Measurements from ENCODE around the gene MTA2.
"Not testable (repeated sequence)": the region's sequence is repeated elsewhere in the genome, so short reads cannot be mapped to it uniquely, and the experiment has no call there.

Gene MTA2

GRCh38 chr11:62565100-62565802, 36.4 kb downstream of the MTA2 start:
- no peak for DNase-seq

DNA sequence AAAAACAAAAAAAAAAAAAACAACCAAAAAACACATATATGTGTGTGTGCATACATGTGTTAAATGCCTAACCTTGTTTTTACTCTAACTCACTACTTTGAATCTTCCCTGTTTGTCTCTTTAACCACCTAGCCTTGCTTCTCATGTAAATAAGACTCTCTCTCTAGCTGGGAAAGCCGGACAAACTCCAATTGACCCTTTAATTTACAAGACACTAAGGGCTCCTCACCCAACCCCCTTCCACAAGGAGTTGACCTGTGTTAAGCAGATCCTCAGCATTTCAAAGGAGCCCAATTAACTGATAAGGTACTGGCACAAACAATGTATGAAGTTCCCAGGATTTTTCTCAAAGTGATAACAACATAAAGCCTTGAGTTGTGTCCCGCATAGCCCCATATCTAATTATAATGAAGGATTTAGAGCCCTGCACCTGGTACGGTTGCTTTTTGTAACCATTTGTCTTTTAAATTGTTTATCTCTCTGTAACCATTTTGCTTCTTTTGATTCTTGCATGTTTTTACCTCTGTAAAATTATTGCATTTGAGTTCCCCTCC, 39.9 kb downstream of the MTA2 start:
- not testable (repeated sequence) for DNase-seq

DNA sequence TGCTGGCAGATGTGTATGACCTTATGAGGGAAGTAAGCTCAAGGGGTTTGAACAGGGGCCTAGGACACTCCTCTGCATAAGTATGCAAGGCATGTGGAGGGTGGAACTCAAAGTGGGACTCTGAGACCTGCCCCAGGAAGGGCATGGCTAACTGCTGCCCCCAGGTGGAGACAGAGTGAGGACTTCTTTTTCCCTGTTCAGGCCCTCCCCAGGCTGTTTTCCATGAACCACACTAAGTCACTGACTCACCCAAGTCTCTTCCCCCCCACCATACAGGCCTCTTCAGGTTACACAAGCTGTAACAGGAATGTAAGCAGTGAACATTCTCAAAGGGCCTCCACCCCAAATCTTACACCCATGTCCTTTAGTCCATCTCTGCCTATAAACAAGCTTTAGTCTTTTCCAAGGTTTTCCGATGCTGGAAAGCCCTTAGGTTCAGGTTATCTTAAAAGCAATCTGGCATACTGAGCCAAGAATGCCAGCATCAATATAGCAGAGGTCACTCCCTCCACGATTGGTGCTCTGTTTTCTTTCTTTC, 41.0 kb downstream of the MTA2 start:
- DNase-seq, result peak; percentile 26 to 56 (median 42)

GRCh38 chr11:62559626-62560025, 42.0 kb downstream of the MTA2 start:
- DNase-seq, result not testable (repeated sequence)

DNA sequence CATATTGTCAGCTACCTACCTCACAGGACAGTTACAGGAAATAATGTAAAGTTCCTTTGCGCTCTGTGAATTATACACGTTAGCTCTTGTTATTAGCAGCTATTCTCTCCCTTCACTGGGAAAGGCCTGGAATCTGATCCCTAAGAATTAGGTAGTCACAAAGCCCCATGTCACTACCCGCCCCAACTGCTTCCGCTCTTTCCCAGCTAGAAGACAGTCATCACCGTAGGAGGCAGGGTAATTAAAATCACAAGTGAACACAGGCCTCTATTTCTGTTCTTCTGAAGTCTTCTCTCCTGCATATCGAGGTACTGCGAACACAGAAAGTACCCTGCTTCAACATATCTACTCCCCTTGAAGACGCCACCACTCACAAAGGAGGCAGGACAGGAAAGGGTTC, 42.5 kb downstream of the MTA2 start:
- DNase-seq, result no peak

DNA sequence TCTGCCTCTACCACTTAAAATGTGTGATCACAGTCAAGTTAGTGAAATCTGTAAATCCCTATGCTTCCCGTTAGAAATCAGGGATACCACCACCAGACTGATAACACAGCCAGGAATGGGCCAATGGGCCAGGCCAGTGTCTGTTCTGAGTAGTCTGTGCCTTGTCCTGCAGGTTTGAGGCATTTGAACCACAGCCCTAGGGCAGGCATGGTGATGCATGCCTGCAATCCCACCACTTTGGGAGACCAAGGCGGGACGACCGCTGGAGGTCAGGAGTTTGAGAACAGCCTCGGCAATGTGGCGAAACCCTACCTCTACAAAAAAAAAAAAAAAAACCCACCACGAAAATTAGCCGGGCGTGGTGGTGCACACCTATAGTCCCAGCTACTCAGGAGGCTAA, 43.0 kb downstream of the MTA2 start:
- DNase-seq, result no peak

DNA sequence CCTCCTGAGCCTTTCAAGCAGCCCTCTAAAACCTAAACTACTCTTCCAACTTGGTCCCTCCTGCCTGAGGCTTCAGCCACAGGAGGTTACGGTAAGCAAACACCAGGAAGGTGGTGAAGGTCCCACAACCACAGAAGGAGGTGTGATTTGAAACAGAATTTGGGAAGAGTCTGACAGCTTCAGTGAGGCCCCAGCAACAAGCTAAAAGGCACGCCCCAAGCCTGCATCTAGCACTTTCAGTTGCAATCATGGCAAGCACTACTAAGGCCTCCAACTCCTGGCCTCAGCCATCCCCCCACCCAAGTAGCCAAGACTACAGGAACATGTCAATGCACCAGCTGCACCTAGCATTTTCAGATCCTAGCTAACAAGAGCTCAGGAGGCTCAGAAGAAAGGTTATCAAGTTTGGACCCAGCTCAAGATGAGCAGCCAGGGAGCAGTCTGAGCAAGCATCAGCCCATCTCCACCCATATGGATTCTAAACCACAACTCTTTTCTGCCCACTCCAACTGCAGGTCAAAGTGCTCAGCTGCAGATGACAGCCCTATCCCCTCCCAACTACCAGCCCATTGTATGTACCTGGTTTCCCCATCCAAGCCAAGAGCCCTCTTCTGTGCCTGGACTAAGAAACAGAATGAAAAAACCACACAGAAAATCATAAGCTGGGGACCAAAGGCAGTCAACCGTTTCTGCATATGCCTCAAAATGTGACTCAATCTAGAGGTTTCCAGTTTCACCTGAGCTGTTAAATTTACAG, 44.6 kb downstream of the MTA2 start:
- DNase-seq, result peak in 1 of 4 experiments; percentile 24

DNA sequence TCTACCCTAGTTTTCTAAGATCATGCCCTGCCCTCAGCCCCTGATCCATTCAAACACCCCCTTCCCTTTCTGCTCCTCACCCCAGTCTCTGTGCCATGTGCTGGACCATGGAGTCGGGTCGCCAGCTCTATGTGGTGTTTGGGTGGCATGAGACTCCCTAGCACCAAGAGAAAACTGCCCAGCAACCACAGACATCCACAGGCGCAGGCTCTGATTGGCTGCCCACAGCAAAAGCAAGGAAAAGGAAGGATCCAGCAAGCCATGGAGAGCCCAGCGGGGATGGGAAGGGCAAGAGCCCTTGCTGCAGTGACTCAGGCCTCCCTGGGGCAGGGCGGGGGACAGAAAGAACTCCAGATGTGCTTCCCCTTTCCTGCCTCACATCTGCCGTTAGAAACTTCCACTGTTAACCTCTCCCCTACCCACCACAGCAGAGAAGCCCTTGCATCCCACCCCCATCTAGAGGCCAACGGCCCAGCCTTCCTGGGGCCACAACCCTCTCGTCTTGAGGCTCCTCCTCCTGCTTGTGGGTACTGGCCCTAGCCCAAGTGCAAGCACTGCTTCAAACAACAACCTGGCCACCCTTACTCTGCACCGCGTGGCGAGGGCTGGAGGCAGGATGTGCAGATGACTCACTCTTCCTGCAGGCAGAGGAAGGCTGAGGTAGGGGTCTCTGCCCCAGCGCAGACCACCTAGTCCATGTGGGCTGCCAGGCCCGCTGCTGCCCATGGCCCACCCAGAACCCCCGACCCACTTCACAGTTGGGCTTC, 45.4 kb downstream of the MTA2 start:
- DNase-seq, result peak in 2 of 4 experiments; percentile 64 to 73

- DNase-seq, result peak in 1 of 4 experiments; percentile 25
These were observed 46.1 kb downstream of the MTA2 start for GRCh38 chr11:62555464-62556107.

GRCh38 chr11:62554387-62555167, 47.1 kb downstream of the MTA2 start:
- no peak for DNase-seq

DNA sequence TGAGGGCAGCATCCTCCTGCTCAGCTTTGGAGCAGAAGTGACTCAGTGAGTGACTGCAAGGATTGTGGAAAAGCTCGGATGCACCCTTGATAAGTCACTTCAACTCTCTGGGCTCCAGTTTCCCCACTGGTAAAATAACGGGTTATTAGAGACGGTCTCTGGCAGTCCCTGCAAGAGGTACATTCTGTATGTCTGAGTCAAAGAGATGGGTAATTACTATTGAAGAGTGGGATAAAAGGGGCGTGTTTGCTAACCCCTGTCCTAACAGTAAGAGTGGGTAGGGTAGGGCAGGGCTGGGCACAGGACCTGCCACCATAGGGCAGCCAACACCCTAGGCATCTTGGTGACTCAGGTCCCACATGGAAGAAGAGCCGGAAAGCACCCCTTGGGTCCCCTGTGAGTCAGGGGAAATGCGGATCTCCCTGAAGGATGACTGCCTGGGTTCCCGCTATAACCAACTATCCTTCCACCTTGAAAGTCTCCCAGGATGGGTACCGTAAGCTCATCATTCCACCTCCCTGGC, 47.8 kb downstream of the MTA2 start:
- DNase-seq, result no peak

DNA sequence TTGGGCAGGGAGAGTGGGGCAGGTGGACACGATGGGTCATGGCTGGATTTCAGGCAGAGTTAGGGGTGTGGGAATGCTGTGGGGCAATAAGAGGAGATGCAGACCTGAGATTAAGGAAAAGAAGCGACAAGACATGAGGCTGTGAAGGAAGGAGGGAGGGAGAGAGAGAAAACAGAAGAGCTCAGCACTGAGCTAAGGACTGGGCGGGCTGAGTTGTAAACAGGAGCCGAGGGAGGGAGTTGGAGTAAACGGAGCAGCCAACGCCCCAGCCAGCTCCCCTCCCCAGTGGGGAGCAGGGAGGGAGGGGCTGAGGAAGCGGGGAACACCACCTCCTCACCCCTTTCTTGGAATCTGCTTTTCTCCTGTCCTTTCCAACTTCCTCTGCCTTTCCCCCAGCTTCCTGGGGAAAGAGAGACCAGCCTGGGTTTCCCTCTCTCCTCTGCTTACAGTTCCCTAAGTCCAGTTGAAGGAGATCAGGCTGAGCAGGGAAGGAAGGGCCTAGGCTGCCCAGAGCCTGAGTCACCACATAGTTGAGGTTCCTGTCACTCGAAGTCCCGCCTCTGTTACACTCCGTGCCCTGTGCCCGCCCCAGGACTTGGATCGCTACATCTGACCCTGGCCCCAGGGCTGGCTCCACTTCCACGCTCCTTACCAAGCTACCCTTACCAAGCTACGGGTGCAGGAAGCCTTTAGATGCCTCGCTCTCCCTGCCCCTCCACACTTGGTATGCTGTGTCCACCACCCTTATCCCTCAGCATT, 48.4 kb downstream of the MTA2 start:
- DNase-seq, result peak in 2 of 4 experiments; percentile 33 to 46

DNA sequence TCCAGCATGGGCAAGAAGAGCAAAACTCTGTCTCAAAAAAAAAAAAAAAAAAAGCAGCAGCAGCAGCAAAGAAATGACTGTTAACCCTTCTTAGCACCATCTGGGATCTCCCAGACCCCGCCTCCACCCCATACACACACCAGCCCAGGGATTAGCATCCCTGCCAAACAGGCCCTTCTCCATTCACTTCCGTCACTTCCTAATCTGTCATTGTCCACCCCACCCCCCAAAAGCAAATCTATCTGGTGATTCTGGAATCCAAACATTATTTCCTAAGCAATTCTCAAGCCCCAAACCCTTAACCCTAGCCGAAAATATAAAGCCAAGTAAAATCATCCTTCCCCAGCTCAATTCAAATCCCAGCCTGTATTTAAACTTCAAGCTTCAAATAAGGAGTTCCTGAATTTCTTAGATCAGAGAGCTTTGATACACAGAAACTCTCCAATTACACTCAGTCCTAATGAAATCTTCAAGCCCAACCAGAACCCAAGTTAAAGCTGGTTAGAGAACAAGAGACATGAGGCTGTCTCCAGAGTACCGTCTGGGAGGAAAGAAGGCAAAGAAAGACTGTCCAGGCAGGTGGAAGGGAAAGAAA, 49.1 kb downstream of the MTA2 start:
- no peak for DNase-seq

DNA sequence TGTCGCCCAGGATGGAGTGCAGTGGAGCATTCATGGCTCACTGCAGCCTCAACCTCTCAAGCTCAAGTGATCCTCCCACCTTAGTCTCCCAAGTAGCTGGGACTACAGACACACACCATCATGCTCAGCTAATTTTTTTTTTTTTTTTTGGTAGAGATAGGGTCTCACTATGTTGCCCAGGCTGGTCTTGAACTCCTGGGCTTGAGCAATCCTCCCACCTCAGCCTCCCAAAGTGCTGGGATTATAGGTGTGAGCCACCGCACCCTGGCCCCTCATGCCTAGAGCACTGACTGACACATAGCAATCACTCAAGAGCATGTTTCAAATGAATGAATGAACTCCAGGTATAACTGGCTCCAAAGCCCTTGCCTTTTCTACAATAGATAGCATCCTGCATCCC, 51.2 kb downstream of the MTA2 start:
- DNase-seq, result not testable (repeated sequence)

DNA sequence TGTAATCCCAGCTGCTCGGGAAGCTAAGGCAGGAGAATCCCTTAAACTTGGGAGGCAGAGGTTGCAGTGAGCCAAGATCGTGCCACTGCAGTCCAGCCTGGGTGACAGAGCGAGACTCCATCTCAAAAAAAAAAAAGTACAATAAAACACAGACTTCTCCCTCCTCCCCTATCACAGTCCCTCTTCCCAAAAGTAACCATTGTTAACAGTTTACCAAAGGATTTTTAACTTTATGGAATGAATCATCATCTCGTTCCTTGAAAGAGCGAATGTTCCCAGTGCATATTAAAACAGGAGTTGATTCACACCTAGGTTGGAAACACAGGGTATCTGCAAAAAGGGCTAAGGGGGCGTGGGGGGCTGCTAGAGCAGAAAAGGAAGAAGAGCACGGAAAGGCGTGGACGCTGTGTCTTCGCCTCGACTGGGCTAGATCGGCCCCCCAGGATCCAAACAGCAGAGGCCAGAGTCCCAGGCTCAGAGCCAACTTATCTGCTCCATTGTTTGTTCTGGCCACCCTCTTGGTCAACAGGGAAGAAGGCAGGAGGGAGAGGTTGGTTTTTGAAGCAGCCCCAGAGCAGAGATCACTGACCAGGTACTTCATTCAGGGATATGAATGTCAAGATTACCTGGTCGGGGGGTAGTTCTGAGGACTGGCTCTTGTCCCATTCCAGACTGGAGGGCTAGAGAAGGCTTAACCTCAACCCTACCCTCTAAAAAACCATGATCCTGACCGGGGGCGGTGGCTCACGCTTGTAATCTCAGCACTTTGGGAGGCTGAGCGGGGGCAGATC, 52.9 kb downstream of the MTA2 start:
- no peak for DNase-seq

DNA sequence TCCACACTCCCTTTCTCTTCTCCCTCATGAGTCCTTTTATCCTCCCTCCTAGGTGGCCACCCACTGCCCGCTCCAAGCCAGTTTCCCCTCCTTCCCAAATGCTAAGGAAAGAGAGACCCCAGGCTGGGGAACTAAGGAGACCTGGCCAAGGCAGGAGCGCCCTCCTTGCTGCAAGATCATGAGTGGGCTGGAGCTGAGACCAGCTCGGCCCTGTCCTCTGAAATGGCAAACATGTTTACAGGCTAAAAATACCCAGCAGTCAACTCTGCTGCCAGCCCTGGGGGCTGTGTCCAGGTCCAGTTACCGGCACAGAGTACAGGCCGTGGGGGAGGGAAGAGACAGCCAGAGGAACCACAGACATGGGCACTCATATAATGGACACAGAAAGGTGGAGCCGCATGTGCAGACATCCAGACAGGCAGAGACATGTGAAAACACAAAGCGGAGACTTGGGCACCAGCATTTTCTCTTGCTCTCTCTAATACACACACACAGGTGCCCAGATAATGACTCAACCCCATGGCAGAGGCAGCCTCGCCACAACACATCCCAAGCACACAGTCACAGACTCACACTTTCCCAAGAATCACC, 53.9 kb downstream of the MTA2 start:
- no peak for DNase-seq

DNA sequence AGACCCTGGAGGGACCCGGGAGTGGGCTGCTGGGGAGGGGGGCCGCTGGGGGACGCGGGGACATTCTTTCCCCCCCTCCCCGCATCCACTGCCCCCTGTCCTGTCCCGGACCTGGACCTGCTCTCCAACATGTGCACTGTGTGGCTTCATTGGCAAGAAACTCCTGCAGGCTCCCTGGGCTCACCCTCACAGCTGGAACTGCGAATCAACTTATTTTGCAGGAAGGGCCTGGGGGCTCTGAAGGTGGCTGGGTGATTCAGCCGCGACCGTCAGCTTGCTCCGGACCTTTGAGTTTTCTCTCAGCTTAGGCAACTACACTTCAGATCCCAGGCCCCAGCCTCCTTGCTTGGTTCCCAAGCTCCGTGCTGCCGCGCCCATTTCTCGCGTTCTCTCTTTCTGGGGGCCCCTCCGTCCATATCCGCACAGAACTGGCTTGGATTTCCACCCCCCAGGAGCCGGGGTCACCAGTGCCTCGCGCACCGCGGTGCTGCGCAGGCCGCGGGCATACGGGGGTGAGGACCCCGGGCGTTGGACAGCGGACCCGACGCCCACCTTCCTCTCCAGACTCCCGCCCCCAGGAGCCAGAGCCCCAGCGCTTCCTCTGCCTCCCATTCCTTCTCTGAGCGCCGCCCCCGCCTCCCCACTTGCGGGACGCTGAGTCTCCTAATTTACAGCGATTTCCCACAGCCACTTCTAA, 54.6 kb downstream of the MTA2 start:
- DNase-seq, result no peak

- DNase-seq, result peak in 2 of 4 experiments; percentile 37 to 51
These were observed 55.3 kb downstream of the MTA2 start, which contains the start of gene AHNAK for GRCh38 chr11:62546244-62546928. AHNAK (minus strand) TSS chr11:62546806; CDS start chr11:62536098, 10,708 bp downstream.

Measured in activated naive CD4-positive, alpha-beta T cell (primary cell).